ENCODE data around the gene ELAC2.

The ELAC2 gene, protein sequence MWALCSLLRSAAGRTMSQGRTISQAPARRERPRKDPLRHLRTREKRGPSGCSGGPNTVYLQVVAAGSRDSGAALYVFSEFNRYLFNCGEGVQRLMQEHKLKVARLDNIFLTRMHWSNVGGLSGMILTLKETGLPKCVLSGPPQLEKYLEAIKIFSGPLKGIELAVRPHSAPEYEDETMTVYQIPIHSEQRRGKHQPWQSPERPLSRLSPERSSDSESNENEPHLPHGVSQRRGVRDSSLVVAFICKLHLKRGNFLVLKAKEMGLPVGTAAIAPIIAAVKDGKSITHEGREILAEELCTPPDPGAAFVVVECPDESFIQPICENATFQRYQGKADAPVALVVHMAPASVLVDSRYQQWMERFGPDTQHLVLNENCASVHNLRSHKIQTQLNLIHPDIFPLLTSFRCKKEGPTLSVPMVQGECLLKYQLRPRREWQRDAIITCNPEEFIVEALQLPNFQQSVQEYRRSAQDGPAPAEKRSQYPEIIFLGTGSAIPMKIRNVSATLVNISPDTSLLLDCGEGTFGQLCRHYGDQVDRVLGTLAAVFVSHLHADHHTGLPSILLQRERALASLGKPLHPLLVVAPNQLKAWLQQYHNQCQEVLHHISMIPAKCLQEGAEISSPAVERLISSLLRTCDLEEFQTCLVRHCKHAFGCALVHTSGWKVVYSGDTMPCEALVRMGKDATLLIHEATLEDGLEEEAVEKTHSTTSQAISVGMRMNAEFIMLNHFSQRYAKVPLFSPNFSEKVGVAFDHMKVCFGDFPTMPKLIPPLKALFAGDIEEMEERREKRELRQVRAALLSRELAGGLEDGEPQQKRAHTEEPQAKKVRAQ

GRCh38 chr17:13017655-13018459 is at the start of gene ELAC2:
Gene ELAC2 (minus strand): TSS chr17:13018027. CDS start chr17:13017947, 80 bp downstream.
- peak; percentile 97 for DNase-seq

GRCh38 chr17:13065032-13065431 is 47.2 kb upstream of the ELAC2 start:
- no peak for DNase-seq

- DNase-seq: no peak
Measured at GRCh38 chr17:13055131-13055530, 37.3 kb upstream of the ELAC2 start.

- no peak for DNase-seq
Measured at GRCh38 chr17:13054666-13055065, 36.8 kb upstream of the ELAC2 start.

DNA sequence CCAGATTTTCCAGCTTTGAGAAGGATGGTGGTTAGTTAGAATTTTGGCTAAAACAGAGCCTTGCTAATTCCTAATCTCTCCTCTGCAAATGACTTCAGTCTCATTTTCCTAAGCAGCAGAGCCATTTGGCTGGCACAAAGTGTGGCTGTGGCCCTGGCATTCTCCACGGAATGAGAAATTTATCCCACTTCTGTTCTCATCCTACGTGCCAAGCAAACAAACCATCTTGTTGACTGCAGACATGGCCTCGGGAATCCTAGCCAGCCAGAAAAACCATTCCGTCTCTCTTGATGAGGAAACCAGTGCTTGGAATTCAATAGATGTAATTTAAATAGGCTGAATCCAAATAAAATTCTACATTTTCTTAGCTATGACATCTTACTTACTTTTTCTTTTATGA is 34.1 kb upstream of the ELAC2 start:
- no peak for DNase-seq

DNA sequence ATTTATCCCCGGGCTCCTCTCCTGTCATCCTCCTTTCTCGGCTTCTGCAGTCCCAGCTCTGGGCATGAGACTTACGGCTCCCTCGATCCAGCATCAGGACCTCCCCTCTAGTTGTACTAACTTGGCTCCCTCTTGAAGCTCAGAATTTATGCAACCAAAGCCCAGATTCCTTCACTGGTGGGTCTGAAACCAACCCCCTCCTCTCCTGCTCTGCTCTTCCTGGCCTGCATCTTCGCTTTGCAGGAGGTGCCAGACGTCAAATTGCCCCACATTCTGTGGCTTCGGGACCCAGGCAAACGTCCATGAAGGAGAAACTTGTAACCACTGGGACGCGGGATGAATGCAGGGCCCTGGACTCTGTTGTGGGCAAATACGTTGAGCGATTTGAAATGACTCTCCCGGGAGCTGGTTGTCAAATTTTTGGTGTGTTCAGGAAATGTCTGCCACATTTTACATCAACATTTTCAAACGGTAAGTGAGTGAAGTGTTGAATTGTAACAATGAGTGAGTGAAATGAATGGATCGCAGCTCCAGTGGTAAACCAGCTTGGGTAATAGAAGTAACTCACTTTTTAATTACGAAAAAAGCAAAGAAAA is 29.3 kb upstream of the ELAC2 start:
- DNase-seq: no peak

DNA sequence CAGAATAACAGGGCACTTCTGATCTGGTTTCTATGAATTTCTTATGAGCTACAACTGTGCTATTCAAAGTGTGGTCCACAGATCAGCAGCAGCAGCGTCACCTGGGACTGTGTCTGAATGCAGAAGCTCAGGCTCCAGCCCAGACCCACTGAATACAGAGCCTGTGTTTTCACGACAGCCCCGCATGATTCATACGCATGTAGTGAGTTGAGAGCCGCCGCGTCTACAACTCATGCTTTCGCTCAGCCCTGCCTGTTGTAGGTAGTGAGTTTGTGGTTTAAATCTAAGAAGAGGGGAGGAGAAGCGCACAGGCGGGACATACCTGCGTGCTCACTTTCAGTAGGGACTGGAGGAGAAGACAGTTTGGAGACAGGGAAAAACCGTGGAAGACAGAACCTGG is 28.5 kb upstream of the ELAC2 start:
- DNase-seq: no peak

GRCh38 chr17:13044572-13045065 is 26.8 kb upstream of the ELAC2 start:
- no peak for DNase-seq

- DNase-seq: no peak
Measured at GRCh38 chr17:13038931-13039665, 21.3 kb upstream of the ELAC2 start.

DNA sequence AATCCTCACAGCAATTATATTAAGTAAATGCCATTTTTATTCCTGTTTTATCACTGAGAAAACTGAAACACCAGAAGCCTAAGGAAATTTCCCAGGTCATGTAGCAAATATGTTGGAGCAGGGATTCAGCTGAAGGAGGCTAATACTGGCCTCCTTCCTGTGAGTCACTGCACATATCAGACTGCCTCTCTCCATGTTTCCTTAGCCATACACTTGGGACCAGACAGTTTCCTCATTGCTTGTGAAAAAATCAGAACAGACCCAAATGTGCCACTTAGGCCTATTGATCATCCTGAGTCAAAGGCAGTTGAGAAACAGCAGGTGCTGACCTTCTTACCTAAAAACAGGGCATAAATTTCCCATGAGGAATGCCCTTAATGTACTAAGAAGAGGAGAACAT is 18.9 kb upstream of the ELAC2 start:
- DNase-seq: no peak

- no peak for DNase-seq
Measured at GRCh38 chr17:13035420-13035819, 17.6 kb upstream of the ELAC2 start.

GRCh38 chr17:13031718-13032350 is 14.0 kb upstream of the ELAC2 start:
- DNase-seq: peak; percentile 22

DNA sequence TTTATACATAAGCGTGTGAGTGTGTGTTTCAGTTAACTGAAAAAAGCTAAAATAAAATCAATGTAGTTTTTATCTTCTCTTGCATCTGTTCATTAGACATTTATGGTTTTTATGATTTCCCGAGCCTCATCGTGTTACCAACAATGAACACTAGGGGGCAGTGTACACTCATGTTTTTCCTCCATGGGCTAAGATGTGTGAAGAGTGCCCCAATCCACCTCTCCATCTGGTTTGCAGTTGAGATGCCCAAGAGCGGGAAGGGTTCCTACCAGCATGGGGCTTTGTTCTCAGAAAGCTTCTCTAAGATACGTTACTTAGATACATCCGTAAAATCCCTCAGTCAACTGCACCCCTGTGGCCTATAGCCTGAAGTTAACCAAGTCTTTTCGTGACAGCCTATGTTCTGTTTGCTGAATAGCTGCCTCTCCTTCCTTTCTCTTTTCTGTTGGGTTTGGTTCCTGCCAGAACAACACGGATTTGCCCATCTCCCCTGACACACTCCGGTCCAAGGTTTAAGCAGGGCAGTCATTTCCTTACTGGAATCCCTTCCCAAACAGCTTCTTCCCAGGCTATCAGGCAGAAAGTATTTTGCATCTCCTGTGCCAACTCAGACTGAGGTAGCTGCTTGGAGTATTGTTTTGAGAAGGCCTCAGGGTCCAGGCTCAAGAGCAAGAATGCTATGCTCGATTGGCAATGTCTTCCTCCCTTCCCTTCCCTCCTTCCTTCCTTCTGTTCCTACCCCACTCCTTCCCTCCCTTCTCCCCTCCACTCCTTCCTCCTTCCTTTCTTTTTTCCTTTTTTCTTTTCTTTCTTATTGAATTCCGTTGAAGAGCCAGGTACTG is 12.9 kb upstream of the ELAC2 start:
- peak; percentile 23 for DNase-seq

DNA sequence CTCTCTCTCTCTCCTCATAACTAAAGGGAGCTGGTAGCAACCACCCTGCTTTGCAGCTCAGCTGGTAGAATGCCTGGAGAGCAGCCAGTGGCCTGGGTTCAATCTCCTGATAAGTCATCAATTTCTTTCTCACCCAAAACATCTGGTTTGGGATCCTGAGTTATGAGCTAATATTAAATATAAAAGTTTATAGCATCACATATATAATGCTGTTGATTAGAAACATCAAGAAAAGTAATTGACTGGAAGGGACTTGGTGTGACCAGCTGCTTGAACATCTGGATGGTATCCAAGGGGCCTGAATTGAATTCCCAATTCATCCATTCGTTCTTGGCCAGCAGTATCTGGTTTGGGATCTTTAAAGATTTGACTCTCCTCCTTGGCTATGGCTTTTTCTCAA is 12.2 kb upstream of the ELAC2 start:
- no peak for DNase-seq

DNA sequence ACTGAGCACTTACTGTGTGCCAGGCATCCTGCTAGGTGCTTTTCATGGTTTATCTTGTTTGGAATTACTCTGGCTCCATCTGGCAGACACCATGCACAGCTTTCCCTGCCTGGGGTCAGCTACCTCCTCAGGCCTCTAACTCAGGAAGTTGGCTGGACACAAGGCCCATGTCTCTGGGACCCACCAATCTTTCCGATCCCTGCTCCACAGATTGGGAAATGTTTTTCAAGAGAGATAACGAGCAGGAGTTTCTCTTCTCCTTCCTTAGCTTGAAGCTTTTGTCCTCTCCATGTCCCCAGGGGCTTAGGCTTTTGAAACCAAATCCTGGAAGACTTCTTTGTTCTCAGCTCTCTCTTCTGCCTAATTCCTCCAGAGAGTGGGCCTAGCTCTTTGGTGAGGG is 11.5 kb upstream of the ELAC2 start:
- DNase-seq: no peak

DNA sequence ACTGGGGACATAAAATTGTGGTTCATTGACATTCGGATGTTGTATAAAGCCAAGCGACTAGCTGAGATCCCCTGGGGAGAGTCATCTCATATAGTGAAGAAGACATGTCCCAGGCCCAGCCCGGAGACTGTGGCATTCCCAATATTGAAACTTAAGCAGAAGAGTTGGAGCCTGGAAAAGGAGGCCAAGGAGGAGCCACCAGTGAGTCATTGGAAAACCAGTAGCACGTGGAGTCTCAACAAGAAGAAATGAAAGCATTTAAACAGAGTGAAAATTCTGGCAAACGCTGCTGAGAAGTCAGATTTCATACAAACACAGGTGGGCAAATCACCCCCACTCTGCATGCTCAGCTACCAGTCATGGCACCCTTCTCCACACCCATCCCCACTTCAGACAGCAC is 9.4 kb upstream of the ELAC2 start:
- DNase-seq: no peak

GRCh38 chr17:13025687-13026086 is 7.9 kb upstream of the ELAC2 start:
- DNase-seq: no peak

DNA sequence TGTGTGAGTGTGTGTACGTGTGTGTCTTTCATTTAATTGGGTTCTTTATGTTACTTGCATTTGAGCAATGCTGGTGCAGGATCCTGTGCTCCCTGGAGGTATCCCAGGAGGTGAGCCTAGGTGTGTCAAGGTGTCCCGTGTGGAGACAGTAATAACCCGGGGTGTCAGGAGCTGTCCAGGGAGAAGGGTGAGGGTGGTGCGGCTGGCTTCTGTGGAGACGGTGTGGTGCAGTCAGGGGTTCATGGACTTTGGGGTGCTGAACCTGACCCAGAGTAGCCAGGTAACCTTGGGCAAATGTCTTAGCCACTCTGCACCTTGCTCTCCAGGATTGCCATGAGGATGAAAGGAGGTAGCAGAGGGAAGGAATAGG is 7.4 kb upstream of the ELAC2 start:
- DNase-seq: no peak

GRCh38 chr17:13024526-13025257 is 6.9 kb upstream of the ELAC2 start:
- peak; percentile 45 for DNase-seq

GRCh38 chr17:13024016-13024415 is 6.2 kb upstream of the ELAC2 start:
- DNase-seq: no peak

Measured in kidney glomerular epithelial cell (primary cell).